ENCODE measurements around the gene GRXCR2.
"Not testable (repeated sequence)": the region's sequence is repeated elsewhere in the genome, so short reads cannot be mapped to it uniquely, and the experiment has no call there.

The GRXCR2 gene

GRCh38 chr5:145847499-145848497 lies 25.0 kb downstream of the GRXCR2 start:
- peak; percentile 31 for DNase-seq
- in situ Hi-C loops (cut with HindIII; ENCODE audit: low pct_ligation_motif_present, low pct_unique_long_range_greater_than_20kb, low sequenced_read_pairs): no loop called here

- no peak for DNase-seq
- in situ Hi-C loops (cut with HindIII; ENCODE audit: low pct_ligation_motif_present, low pct_unique_long_range_greater_than_20kb, low sequenced_read_pairs): no loop called here
Observed at GRCh38 chr5:145846081-145846480, 26.7 kb downstream of the GRXCR2 start.

GRCh38 chr5:145841299-145841698 lies 31.5 kb downstream of the GRXCR2 start:
- no peak for DNase-seq
- in situ Hi-C loops (cut with HindIII; ENCODE audit: low pct_ligation_motif_present, low pct_unique_long_range_greater_than_20kb, low sequenced_read_pairs): no loop called here

- DNase-seq: no peak
- in situ Hi-C loops (cut with HindIII; ENCODE audit: low pct_ligation_motif_present, low pct_unique_long_range_greater_than_20kb, low sequenced_read_pairs): no loop called here
Observed at GRCh38 chr5:145840458-145841132, 32.2 kb downstream of the GRXCR2 start.

- DNase-seq: no peak
- in situ Hi-C loops (cut with HindIII; ENCODE audit: low pct_ligation_motif_present, low pct_unique_long_range_greater_than_20kb, low sequenced_read_pairs): no loop called here
Observed at GRCh38 chr5:145838276-145838675, 34.5 kb downstream of the GRXCR2 start.

- in situ Hi-C loops (cut with HindIII; ENCODE audit: low pct_ligation_motif_present, low pct_unique_long_range_greater_than_20kb, low sequenced_read_pairs): not testable (repeated sequence)
Observed at GRCh38 chr5:145836241-145836640, 36.6 kb downstream of the GRXCR2 start.

GRCh38 chr5:145835848-145836239 lies 37.0 kb downstream of the GRXCR2 start:
- in situ Hi-C loops (cut with HindIII; ENCODE audit: low pct_ligation_motif_present, low pct_unique_long_range_greater_than_20kb, low sequenced_read_pairs): no loop called here
- no peak for DNase-seq

More at GRCh38 chr5:145836241-145836640, 36.6 kb downstream of the GRXCR2 start:
- not testable (repeated sequence) for DNase-seq

- in situ Hi-C loops (cut with HindIII; ENCODE audit: low pct_ligation_motif_present, low pct_unique_long_range_greater_than_20kb, low sequenced_read_pairs): no loop called here
- peak; percentile 94 for DNase-seq
Observed at GRCh38 chr5:145834917-145835847, 37.6 kb downstream of the GRXCR2 start, which contains the start of gene PRELID2. TSS of gene PRELID2 (minus strand) at chr5:145835342. CDS start at chr5:145835251, 91 bp downstream.

- no peak for DNase-seq
- in situ Hi-C loops (cut with HindIII; ENCODE audit: low pct_ligation_motif_present, low pct_unique_long_range_greater_than_20kb, low sequenced_read_pairs): no loop called here
Observed at GRCh38 chr5:145834554-145834916, 38.3 kb downstream of the GRXCR2 start.

GRCh38 chr5:145833631-145834200 lies 39.1 kb downstream of the GRXCR2 start:
- DNase-seq: no peak
- in situ Hi-C loops (cut with HindIII; ENCODE audit: low pct_ligation_motif_present, low pct_unique_long_range_greater_than_20kb, low sequenced_read_pairs): no loop called here

GRCh38 chr5:145830594-145830993 lies 42.2 kb downstream of the GRXCR2 start:
- DNase-seq: no peak
- in situ Hi-C loops (cut with HindIII; ENCODE audit: low pct_ligation_motif_present, low pct_unique_long_range_greater_than_20kb, low sequenced_read_pairs): no loop called here

- no peak for DNase-seq
- in situ Hi-C loops (cut with HindIII; ENCODE audit: low pct_ligation_motif_present, low pct_unique_long_range_greater_than_20kb, low sequenced_read_pairs): no loop called here
Observed at GRCh38 chr5:145829708-145830361, 43.0 kb downstream of the GRXCR2 start.

GRCh38 chr5:145826895-145827674 lies 45.7 kb downstream of the GRXCR2 start:
- no peak for DNase-seq
- in situ Hi-C loops (cut with HindIII; ENCODE audit: low pct_ligation_motif_present, low pct_unique_long_range_greater_than_20kb, low sequenced_read_pairs): no loop called here

GRCh38 chr5:145825751-145826180 lies 47.0 kb downstream of the GRXCR2 start:
- in situ Hi-C loops (cut with HindIII; ENCODE audit: low pct_ligation_motif_present, low pct_unique_long_range_greater_than_20kb, low sequenced_read_pairs): no loop called here
- peak; percentile 60 for DNase-seq

- DNase-seq: no peak
Observed at GRCh38 chr5:145824040-145824439, 48.8 kb downstream of the GRXCR2 start.

GRCh38 chr5:145818604-145819003 lies 54.2 kb downstream of the GRXCR2 start:
- no peak for DNase-seq
- in situ Hi-C loops (cut with HindIII; ENCODE audit: low pct_ligation_motif_present, low pct_unique_long_range_greater_than_20kb, low sequenced_read_pairs): no loop called here

More at GRCh38 chr5:145824040-145824439, 48.8 kb downstream of the GRXCR2 start:
- in situ Hi-C loops (cut with HindIII; ENCODE audit: low pct_ligation_motif_present, low pct_unique_long_range_greater_than_20kb, low sequenced_read_pairs): no loop called here

GRCh38 chr5:145812877-145813276 lies 59.9 kb downstream of the GRXCR2 start:
- in situ Hi-C loops (cut with HindIII; ENCODE audit: low pct_ligation_motif_present, low pct_unique_long_range_greater_than_20kb, low sequenced_read_pairs): no loop called here
- DNase-seq: no peak

Measured in ACHN (cell line).